Stimulated activated CD4-positive, alpha-beta T cell treated with anti-CD3 and anti-CD28 coated beads, Interleukin-12 subunit alpha, Interleukin-12 subunit beta, amount 100 ng/mL, for 4 hours (primary cell): ENCODE results near the gene QSOX2.
"Not testable (repeated sequence)": the region's sequence is repeated elsewhere in the genome, so short reads cannot be mapped to it uniquely, and the experiment has no call there.

Source experiments
- DNase-seq: peaks from one replicate; pipeline ENCODE4 v3.0.0-alpha.2; 2020

QSOX2 gene

GRCh38 chr9:136281421-136282271, 36.0 kb upstream of the QSOX2 start:
- DNase-seq = no peak

- no peak for DNase-seq
Observed at GRCh38 chr9:136280535-136281315, 35.1 kb upstream of the QSOX2 start.

GRCh38 chr9:136279471-136279870, 33.9 kb upstream of the QSOX2 start:
- no peak for DNase-seq

GRCh38 chr9:136278894-136279293, 33.3 kb upstream of the QSOX2 start:
- no peak for DNase-seq

- no peak for DNase-seq
Observed at GRCh38 chr9:136278221-136278620, 32.6 kb upstream of the QSOX2 start.

- DNase-seq = no peak
Observed at GRCh38 chr9:136277746-136278145, 32.1 kb upstream of the QSOX2 start.

- DNase-seq = no peak
Observed at GRCh38 chr9:136276716-136277115, 31.1 kb upstream of the QSOX2 start.

GRCh38 chr9:136275655-136276429, 30.2 kb upstream of the QSOX2 start:
- no peak for DNase-seq

GRCh38 chr9:136274786-136275654, 29.4 kb upstream of the QSOX2 start:
- no peak for DNase-seq

GRCh38 chr9:136273921-136274785, 28.5 kb upstream of the QSOX2 start:
- DNase-seq = no peak

GRCh38 chr9:136273244-136273865, 27.7 kb upstream of the QSOX2 start:
- DNase-seq = no peak

GRCh38 chr9:136270173-136270705, 24.6 kb upstream of the QSOX2 start:
- DNase-seq = no peak

GRCh38 chr9:136268735-136269134, 23.1 kb upstream of the QSOX2 start:
- DNase-seq = no peak

GRCh38 chr9:136268318-136268717, 22.7 kb upstream of the QSOX2 start:
- no peak for DNase-seq

- peak; percentile 82 for DNase-seq
Observed at GRCh38 chr9:136267261-136268111, 21.9 kb upstream of the QSOX2 start.

GRCh38 chr9:136266641-136267040, 21.0 kb upstream of the QSOX2 start:
- DNase-seq = not testable (repeated sequence)

- no peak for DNase-seq
Observed at GRCh38 chr9:136265561-136266355, 20.1 kb upstream of the QSOX2 start.
